NCI-H1436 treated with DMSO at 0.1 percent for 48 hours (cell line): ENCODE data around the gene TNS1.

ENCODE experiments used
- DNase-seq: peaks from one replicate; lab custom pipeline; 2025; lab: John Stamatoyannopoulos, UW

TNS1 gene

GRCh38 chr2:217776631-217777030, 226.2 kb downstream of the TNS1 start:
- DNase-seq = no peak

GRCh38 chr2:217775920-217776503, 226.8 kb downstream of the TNS1 start:
- DNase-seq = no peak

GRCh38 chr2:217774232-217774631, 228.6 kb downstream of the TNS1 start:
- no peak for DNase-seq

GRCh38 chr2:217773539-217773938, 229.3 kb downstream of the TNS1 start:
- DNase-seq = no peak

- DNase-seq = no peak
These were observed 236.4 kb downstream of the TNS1 start for GRCh38 chr2:217766356-217766755.

- no peak for DNase-seq
These were observed 241.0 kb downstream of the TNS1 start for GRCh38 chr2:217761645-217762277.

GRCh38 chr2:217759991-217760390, 242.8 kb downstream of the TNS1 start:
- no peak for DNase-seq

- DNase-seq = no peak
These were observed 245.7 kb downstream of the TNS1 start for GRCh38 chr2:217757108-217757463.

- DNase-seq = no peak
These were observed 246.3 kb downstream of the TNS1 start for GRCh38 chr2:217756375-217757107.

GRCh38 chr2:217755027-217755745, 247.6 kb downstream of the TNS1 start:
- DNase-seq = no peak

- DNase-seq = no peak
These were observed 249.2 kb downstream of the TNS1 start for GRCh38 chr2:217753460-217754200.

- no peak for DNase-seq
These were observed 249.9 kb downstream of the TNS1 start for GRCh38 chr2:217752714-217753459.

- DNase-seq = no peak
These were observed 250.8 kb downstream of the TNS1 start for GRCh38 chr2:217751952-217752351.

- no peak for DNase-seq
These were observed 251.6 kb downstream of the TNS1 start for GRCh38 chr2:217751192-217751591.
